Mucosa of stomach (tissue), 1 donor: Measurements from ENCODE around the gene FBXO28.

Experiments used
- H3K27me3 ChIP-seq: one replicate; pipeline ENCODE4 v1.7.0; 2013; ENCODE audit warnings: mild to moderate bottlenecking, low read length; ENCODE audit not compliant: control insufficient read depth, insufficient read depth
- H3K36me3 ChIP-seq: one replicate; pipeline ENCODE4 v1.7.0; 2013; ENCODE audit warnings: low read length; ENCODE audit not compliant: control insufficient read depth, insufficient read depth
- H3K4me1 ChIP-seq: one replicate; pipeline ENCODE4 v1.7.0; 2013; ENCODE audit warnings: mild to moderate bottlenecking, low read length; ENCODE audit not compliant: control insufficient read depth, insufficient read depth
- H3K4me3 ChIP-seq: one replicate; pipeline ENCODE4 v1.7.0; 2013; ENCODE audit warnings: low read length
- H3K9ac ChIP-seq: one replicate; pipeline ENCODE4 v1.7.0; 2013; ENCODE audit warnings: mild to moderate bottlenecking, low read length, moderate library complexity
- H3K9me3 ChIP-seq: one replicate; pipeline ENCODE4 v1.7.0; 2013; ENCODE audit warnings: mild to moderate bottlenecking, low read length, moderate library complexity; ENCODE audit not compliant: control insufficient read depth
- donor health status: Pancreatic carcinoma.

The FBXO28 gene

GRCh38 chr1:224131253-224131652 is 17.3 kb downstream of the FBXO28 start:
- Histone ChIP-seq H3K36me3 (no peaks in the 10 kb centered on the region), H3K4me3 (no peak overlapping the region), H3K27me3 (no peaks in the 10 kb centered on the region), H3K4me1 (no peaks in the 10 kb centered on the region), H3K9ac (no peak overlapping the region), H3K9me3 (no peaks in the 10 kb centered on the region)

GRCh38 chr1:224132901-224133300 is 19.0 kb downstream of the FBXO28 start:
- Histone ChIP-seq H3K9ac (no peak overlapping the region), H3K9me3 (no peaks in the 10 kb centered on the region), H3K4me3 (no peak overlapping the region), H3K36me3 (no peaks in the 10 kb centered on the region), H3K27me3 (no peaks in the 10 kb centered on the region), H3K4me1 (no peaks in the 10 kb centered on the region)

DNA sequence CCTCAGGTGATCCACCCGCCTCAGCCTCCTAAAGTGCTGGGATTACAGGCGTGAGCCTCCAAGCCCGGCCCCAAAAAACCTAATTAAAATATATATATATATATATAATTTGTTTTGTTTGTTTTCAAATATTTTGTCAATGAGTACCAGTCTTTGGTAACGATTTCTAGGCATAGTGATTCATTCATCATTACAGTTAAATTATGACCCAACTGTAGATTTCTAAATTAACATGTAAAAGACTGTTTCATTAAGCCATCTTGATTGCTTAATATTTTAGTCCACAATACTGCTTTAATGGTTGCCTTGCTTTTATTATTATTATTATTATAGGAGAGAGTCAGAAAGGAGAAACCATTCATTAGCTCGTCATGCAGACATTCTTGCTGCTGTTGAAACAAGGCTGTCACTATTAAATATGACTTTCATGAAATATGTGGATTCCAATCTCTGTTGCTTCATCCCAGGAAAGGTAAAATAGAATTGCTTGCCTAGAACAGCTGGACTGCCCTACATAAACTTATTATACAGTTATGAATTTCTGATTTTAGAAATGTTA is 19.9 kb downstream of the FBXO28 start:
- no peaks in the 10 kb centered on the region for H3K9me3 ChIP-seq
- no peaks in the 10 kb centered on the region for H3K27me3 ChIP-seq
- no peaks in the 10 kb centered on the region for H3K36me3 ChIP-seq
- H3K4me3 ChIP-seq = no peak overlapping the region
- H3K9ac ChIP-seq = no peak overlapping the region
- H3K4me1 ChIP-seq = no peaks in the 10 kb centered on the region

DNA sequence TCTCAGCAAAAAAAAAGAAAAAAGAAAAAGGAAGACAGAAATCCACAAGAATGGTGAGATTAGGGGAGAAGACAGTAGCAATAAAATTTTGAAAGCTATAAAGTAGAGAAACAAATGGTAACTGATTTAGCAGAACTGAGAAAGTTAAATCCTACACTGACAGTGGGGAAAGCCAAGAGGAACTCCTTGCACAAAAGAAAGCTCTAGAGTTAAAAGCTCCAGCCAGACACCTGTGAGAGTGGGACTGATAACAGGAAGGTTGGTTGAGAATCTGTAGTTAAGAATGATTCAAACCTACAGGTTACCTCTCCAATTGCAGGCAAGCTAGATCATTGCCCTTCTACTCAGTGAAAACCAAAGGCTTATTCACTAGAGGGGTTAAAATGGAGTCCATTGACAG is 23.6 kb downstream of the FBXO28 start:
- Histone ChIP-seq H3K27me3 (no peaks in the 10 kb centered on the region), H3K9ac (no peak overlapping the region), H3K4me1 (no peaks in the 10 kb centered on the region), H3K9me3 (no peaks in the 10 kb centered on the region), H3K36me3 (no peaks in the 10 kb centered on the region), H3K4me3 (no peak overlapping the region)

DNA sequence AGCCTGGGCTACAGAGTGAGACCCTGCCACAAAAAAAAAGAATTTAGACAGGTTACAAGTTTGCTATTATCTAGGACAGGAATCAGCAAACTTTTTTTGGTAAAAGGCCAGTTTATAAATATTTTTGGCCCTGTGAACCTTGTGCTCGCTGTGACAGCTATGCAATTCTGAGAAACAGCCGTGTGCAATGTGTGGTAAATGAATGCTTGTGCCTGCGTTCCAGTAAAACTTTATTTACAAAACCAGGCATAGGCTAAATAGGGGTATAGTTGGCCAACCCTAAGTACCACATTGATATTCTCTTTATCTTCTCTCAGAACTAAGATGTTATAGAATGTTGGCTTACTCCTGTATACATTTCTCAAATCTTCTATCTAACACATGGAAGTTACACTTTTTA is 24.3 kb downstream of the FBXO28 start:
- Histone ChIP-seq H3K27me3 (no peaks in the 10 kb centered on the region), H3K4me3 (no peak overlapping the region), H3K36me3 (no peaks in the 10 kb centered on the region), H3K4me1 (no peaks in the 10 kb centered on the region), H3K9ac (no peak overlapping the region), H3K9me3 (no peaks in the 10 kb centered on the region)

- Histone ChIP-seq H3K27me3 (no peaks in the 10 kb centered on the region), H3K4me3 (no peak overlapping the region), H3K4me1 (no peaks in the 10 kb centered on the region), H3K9ac (no peak overlapping the region), H3K36me3 (no peaks in the 10 kb centered on the region), H3K9me3 (no peaks in the 10 kb centered on the region)
Measured at GRCh38 chr1:224141693-224142092, 27.8 kb downstream of the FBXO28 start.

DNA sequence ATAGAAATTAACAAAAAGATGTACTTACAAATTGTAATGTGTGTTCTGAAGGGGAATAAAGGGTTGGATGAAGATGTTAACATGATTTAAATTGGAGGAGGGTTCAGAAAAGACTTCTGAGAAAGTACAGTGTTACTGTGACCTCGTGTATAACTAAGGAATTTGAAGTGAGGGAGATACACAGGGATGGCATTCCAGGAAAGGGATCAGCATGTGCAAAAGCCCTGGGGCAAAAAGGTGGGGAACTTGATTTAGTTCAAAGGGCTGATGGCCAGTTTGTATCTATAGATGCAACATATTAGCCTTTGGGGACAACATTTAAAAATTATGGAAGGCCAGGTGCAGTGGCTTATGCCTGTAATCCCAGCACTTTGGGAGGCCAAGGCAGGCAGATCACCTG is 35.8 kb downstream of the FBXO28 start:
- no peak overlapping the region for H3K9ac ChIP-seq
- H3K27me3 ChIP-seq = no peaks in the 10 kb centered on the region
- no peaks in the 10 kb centered on the region for H3K9me3 ChIP-seq
- H3K36me3 ChIP-seq = no peaks in the 10 kb centered on the region
- H3K4me3 ChIP-seq = no peak overlapping the region
- no peaks in the 10 kb centered on the region for H3K4me1 ChIP-seq

DNA sequence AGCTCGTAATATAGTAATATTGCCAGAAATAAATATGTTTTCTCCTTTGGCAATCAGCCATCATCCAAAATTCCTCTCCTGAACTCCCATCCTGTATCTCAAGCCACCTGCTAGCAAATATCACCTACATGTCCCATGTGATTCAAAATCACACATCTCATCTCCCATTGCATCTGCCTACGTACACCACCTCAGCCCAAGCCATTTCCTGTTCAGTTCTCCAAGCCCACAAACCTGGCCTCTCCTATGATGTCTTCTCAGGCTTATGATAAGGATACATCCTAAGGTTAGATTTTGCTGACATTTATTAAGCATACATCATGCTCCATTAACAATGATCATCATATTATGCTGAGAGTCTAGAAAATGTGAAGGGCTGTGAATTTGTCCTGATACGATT is 37.2 kb downstream of the FBXO28 start:
- no peak overlapping the region for H3K4me3 ChIP-seq
- H3K9me3 ChIP-seq = no peaks in the 10 kb centered on the region
- no peaks in the 10 kb centered on the region for H3K36me3 ChIP-seq
- H3K27me3 ChIP-seq = no peaks in the 10 kb centered on the region
- H3K9ac ChIP-seq = no peak overlapping the region
- H3K4me1 ChIP-seq = no peaks in the 10 kb centered on the region

GRCh38 chr1:224157316-224157715 is 43.4 kb downstream of the FBXO28 start:
- Histone ChIP-seq H3K4me3 (no peak overlapping the region), H3K36me3 (peaks cover 3% of the 10 kb centered on the region), H3K27me3 (no peaks in the 10 kb centered on the region), H3K9ac (no peak overlapping the region), H3K9me3 (no peaks in the 10 kb centered on the region), H3K4me1 (no peaks in the 10 kb centered on the region)

DNA sequence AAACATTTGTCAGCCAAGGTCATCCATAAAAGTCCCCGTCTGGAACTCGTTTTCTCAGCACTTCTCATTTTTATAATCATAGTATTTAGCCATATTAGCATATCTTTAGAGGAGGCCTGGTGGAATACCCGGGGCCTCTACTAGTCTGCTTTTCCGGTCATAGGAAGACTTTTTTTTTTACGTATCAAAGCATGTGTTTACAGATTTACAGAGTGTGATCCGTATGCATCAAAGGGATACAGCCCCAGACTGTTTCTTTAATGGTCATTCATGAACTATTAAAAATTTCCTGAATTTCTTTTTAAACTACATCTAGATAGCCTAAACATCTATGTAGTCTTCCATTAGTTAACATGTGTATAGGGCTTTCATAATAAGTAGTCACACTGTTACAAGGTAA is 45.6 kb downstream of the FBXO28 start:
- Histone ChIP-seq H3K4me1 (peaks cover 5% of the 10 kb centered on the region), H3K4me3 (no peak overlapping the region), H3K9me3 (no peaks in the 10 kb centered on the region), H3K36me3 (peaks cover 3% of the 10 kb centered on the region), H3K27me3 (no peaks in the 10 kb centered on the region), H3K9ac (no peak overlapping the region)

DNA sequence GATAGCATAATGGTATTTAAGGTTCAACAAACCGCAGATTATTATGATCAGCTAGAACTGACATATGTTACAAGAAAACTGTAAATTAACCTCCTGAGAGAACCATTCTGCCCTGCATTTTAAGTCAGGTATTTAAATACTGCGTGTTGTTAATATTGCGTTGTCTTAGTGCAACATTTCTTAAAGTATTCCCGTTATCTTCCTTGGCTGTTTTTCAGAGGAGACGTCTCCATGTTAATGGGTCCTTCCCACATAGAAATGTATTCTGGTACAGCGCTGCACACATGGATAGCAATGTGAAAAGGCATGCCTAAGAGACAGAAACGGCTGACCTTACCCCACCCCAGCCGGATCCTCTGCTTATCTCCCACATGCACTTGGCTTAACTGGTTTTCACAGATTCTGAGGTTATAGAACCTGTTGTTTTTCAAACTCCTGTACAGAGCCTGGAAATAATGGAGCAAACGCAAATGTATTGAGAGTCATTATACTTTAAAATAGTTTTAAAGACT is 46.3 kb downstream of the FBXO28 start:
- peaks cover 8% of the 10 kb centered on the region for H3K4me1 ChIP-seq
- no peak overlapping the region for H3K4me3 ChIP-seq
- no peaks in the 10 kb centered on the region for H3K27me3 ChIP-seq
- H3K9me3 ChIP-seq = no peaks in the 10 kb centered on the region
- no peak overlapping the region for H3K9ac ChIP-seq
- peaks cover 3% of the 10 kb centered on the region for H3K36me3 ChIP-seq

GRCh38 chr1:224162768-224163167 is 48.9 kb downstream of the FBXO28 start:
- no peaks in the 10 kb centered on the region for H3K36me3 ChIP-seq
- peaks cover 8% of the 10 kb centered on the region for H3K4me1 ChIP-seq
- no peak overlapping the region for H3K4me3 ChIP-seq
- no peaks in the 10 kb centered on the region for H3K9me3 ChIP-seq
- H3K9ac ChIP-seq = no peak overlapping the region
- no peaks in the 10 kb centered on the region for H3K27me3 ChIP-seq

GRCh38 chr1:224163311-224163710 is 49.4 kb downstream of the FBXO28 start:
- Histone ChIP-seq H3K9ac (no peak overlapping the region), H3K4me3 (no peak overlapping the region), H3K27me3 (no peaks in the 10 kb centered on the region), H3K9me3 (no peaks in the 10 kb centered on the region), H3K4me1 (peaks cover 8% of the 10 kb centered on the region), H3K36me3 (no peaks in the 10 kb centered on the region)
